Hepatocyte (in vitro differentiated cells): ENCODE data around the gene SPINK13.

Experiments used
- EZH2 ChIP-seq: fragments of 200-600 bp; sonication (generic); IDR thresholded peaks from 2 replicates; pipeline ENCODE4 v1.6.1; 2016; ENCODE audit warnings: antibody characterized with exemption, mild to moderate bottlenecking, borderline replicate concordance
- TF ChIP-seq, protein P1 (sequence below): fragments of 200-600 bp; sonication (generic); IDR thresholded peaks from 2 replicates; pipeline ENCODE4 v1.5.1; 2016; ENCODE audit warnings: antibody characterized with exemption, mild to moderate bottlenecking; ENCODE audit not compliant: poor library complexity

DNA sequence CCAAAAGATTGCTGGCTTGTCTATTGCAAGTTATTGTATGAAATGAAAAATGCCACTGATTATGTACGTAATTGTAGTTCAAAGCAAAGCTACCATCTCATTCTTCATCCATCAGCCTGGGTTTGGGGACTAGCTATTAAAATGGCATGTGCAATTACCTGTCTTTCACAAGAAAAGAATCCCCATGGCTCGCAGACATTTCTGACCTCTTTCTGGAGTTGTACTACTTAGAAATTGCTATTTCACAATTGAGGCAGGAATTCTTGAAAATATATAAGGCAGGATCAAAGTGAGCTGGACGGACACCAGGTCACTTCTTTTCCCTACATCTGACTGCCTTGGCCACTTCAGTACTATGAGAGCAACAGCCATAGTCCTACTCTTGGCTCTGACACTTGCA, 66.7 kb downstream of the SPINK13 start, which contains the start of gene SPINK9:
- TF ChIP-seq, protein P1, sequence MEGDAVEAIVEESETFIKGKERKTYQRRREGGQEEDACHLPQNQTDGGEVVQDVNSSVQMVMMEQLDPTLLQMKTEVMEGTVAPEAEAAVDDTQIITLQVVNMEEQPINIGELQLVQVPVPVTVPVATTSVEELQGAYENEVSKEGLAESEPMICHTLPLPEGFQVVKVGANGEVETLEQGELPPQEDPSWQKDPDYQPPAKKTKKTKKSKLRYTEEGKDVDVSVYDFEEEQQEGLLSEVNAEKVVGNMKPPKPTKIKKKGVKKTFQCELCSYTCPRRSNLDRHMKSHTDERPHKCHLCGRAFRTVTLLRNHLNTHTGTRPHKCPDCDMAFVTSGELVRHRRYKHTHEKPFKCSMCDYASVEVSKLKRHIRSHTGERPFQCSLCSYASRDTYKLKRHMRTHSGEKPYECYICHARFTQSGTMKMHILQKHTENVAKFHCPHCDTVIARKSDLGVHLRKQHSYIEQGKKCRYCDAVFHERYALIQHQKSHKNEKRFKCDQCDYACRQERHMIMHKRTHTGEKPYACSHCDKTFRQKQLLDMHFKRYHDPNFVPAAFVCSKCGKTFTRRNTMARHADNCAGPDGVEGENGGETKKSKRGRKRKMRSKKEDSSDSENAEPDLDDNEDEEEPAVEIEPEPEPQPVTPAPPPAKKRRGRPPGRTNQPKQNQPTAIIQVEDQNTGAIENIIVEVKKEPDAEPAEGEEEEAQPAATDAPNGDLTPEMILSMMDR, result no peak
- TF ChIP-seq EZH2, result no peak
